IMR-90 (cell line): ENCODE results near the gene UQCC5. TPM values are rescaled to one million over a fixed set of nuclear protein-coding genes. Genes with fewer than 3 reads are reported as not detected.

Experiments used
- ATAC-seq: fragments of 200-7000 bp; cut with Tn5 transposase; 2 replicates; pipeline ENCODE4 v1.9.1; 2020; ENCODE audit warnings: low read depth, mild to moderate bottlenecking, moderate library complexity
- BruUV-seq: library from RNA; stranded (reverse); fragments of 400-500 nt; replicated peaks from 2 replicates; lab custom pipeline; 2021; lab: Mats Ljungman, UMichigan
- CTCF ChIA-PET: fragments of 300-600 bp; formaldehyde crosslinking; extraction: SDS; loops from one replicate; lab custom pipeline; 2021; ENCODE audit warnings: antibody characterized with exemption; lab: Yijun Ruan, JAX
- POLR2A ChIA-PET: fragments of 300-600 bp; sonication (Branson Sonifier 250); formaldehyde crosslinking; loops from one replicate; lab custom pipeline; 2022; ENCODE audit warnings: antibody characterized with exemption; ENCODE audit not compliant: unreplicated experiment; lab: Charles Lee
- DNase-seq: peaks from one replicate; pipeline ENCODE4 v3.0.0; 2013
- H2AFZ ChIP-seq: replicated peaks from 2 replicates; pipeline ENCODE3; 2013; ENCODE audit warnings: low read length, mild to moderate bottlenecking; ENCODE audit not compliant: poor library complexity
- H2AK5ac ChIP-seq: 2 replicates; pipeline ENCODE4 v1.6.1; 2013; ENCODE audit warnings: low read depth, low read length, inconsistent platforms
- H2AK9ac ChIP-seq: replicated peaks from 2 replicates; pipeline ENCODE3; 2013; ENCODE audit warnings: mild to moderate bottlenecking, low read depth, low read length, moderate library complexity; ENCODE audit not compliant: poor library complexity
- H2BK120ac ChIP-seq: 2 replicates; pipeline ENCODE4 v1.6.1; 2013; ENCODE audit warnings: low read depth, low read length, inconsistent platforms
- H2BK15ac ChIP-seq: 3 replicates; pipeline ENCODE4 v1.6.1; 2013; ENCODE audit warnings: low read depth, low read length, inconsistent platforms
- H2BK20ac ChIP-seq: 2 replicates; pipeline ENCODE4 v1.6.1; 2013; ENCODE audit warnings: low read depth, mild to moderate bottlenecking, inconsistent platforms, low read length, moderate library complexity
- H2BK5ac ChIP-seq: 2 replicates; pipeline ENCODE4 v1.6.1; 2013; ENCODE audit warnings: mild to moderate bottlenecking, low read depth, low read length, inconsistent platforms; ENCODE audit not compliant: poor library complexity, severe bottlenecking
- H3K14ac ChIP-seq: replicated peaks from 2 replicates; pipeline ENCODE4 v1.6.1; 2013; ENCODE audit warnings: low read depth, low read length, inconsistent platforms
- H3K18ac ChIP-seq: 2 replicates; pipeline ENCODE4 v1.6.1; 2013; ENCODE audit warnings: low read depth, low read length, control low read depth
- H3K23ac ChIP-seq: 2 replicates; pipeline ENCODE4 v1.6.1; 2013; ENCODE audit warnings: low read depth, low read length, inconsistent platforms
- H3K27ac ChIP-seq: 2 replicates; pipeline ENCODE4 v1.5.1; 2013; ENCODE audit warnings: mild to moderate bottlenecking, control low read depth, low read length; ENCODE audit not compliant: insufficient read depth
- H3K27me3 ChIP-seq: 2 replicates; pipeline ENCODE4 v1.6.1; 2013; ENCODE audit warnings: low read length; ENCODE audit not compliant: control insufficient read depth, insufficient read depth
- H3K36me3 ChIP-seq: 2 replicates; pipeline ENCODE4 v1.6.1; 2013; ENCODE audit warnings: low read length, mixed read lengths; ENCODE audit not compliant: control insufficient read depth, insufficient read depth
- H3K4ac ChIP-seq: 2 replicates; pipeline ENCODE4 v1.6.1; 2013; ENCODE audit warnings: low read depth, low read length, inconsistent platforms
- H3K4me1 ChIP-seq: 2 replicates; pipeline ENCODE4 v1.6.1; 2013; ENCODE audit warnings: low read length, mixed read lengths; ENCODE audit not compliant: control insufficient read depth, insufficient read depth
- H3K4me2 ChIP-seq: 2 replicates; pipeline ENCODE4 v1.6.1; 2013; ENCODE audit warnings: low read depth, mild to moderate bottlenecking, control low read depth, low read length, moderate library complexity
- H3K4me3 ChIP-seq: 2 replicates; pipeline ENCODE4 v1.5.1; 2013; ENCODE audit warnings: low read depth, mild to moderate bottlenecking, control low read depth, low read length, moderate library complexity; ENCODE audit not compliant: insufficient read depth
- H3K56ac ChIP-seq: 2 replicates; pipeline ENCODE4 v1.6.1; 2013; ENCODE audit warnings: low read length, inconsistent platforms; ENCODE audit not compliant: insufficient read depth; ENCODE audit errors: extremely low read depth
- H3K79me1 ChIP-seq, 2 experiments: 2 replicates each; pipeline ENCODE4 v1.6.1; 2013; ENCODE audit warnings: low read length in 2 of 2, inconsistent platforms in 1 of 2, low read depth in 1 of 2
- H3K9ac ChIP-seq: 2 replicates; pipeline ENCODE4 v1.6.1; 2013; ENCODE audit warnings: low read depth, low read length, control low read depth
- H3K9me1 ChIP-seq: 2 replicates; pipeline ENCODE4 v1.6.1; 2013; ENCODE audit warnings: low read length, inconsistent platforms; ENCODE audit not compliant: insufficient read depth
- H3K9me3 ChIP-seq: 2 replicates; pipeline ENCODE4 v1.6.1; 2013; ENCODE audit warnings: low read length; ENCODE audit not compliant: control insufficient read depth, insufficient read depth
- H4K20me1 ChIP-seq: 2 replicates; pipeline ENCODE4 v1.6.1; 2013; ENCODE audit warnings: low read length, inconsistent platforms; ENCODE audit not compliant: insufficient read depth
- H4K5ac ChIP-seq: 2 replicates; pipeline ENCODE4 v1.6.1; 2013; ENCODE audit warnings: mild to moderate bottlenecking, low read depth, low read length, control low read depth
- H4K8ac ChIP-seq, 2 experiments: 2 replicates each; pipeline ENCODE4 v1.6.1; 2013; ENCODE audit warnings: low read depth in 2 of 2, low read length in 2 of 2, control low read depth in 1 of 2, inconsistent platforms in 1 of 2
- H4K91ac ChIP-seq: 2 replicates; pipeline ENCODE4 v1.6.1; 2013; ENCODE audit warnings: low read depth, low read length, inconsistent platforms; ENCODE audit not compliant: insufficient read depth
- BHLHE40 ChIP-seq: fragments of 150-350 bp; IDR thresholded peaks from 2 replicates; pipeline ENCODE4 v1.6.1; 2016; ENCODE audit warnings: mild to moderate bottlenecking, low read depth, low read length
- CEBPB ChIP-seq: IDR thresholded peaks from 2 replicates; pipeline ENCODE4 v1.6.1; 2012; ENCODE audit warnings: low read depth, low read length, improper control_type of control experiment
- CHD1 ChIP-seq: IDR thresholded peaks from 2 replicates; pipeline ENCODE4 v1.6.1; 2012; ENCODE audit warnings: low read depth, low read length, improper control_type of control experiment
- ELK1 ChIP-seq: fragments of 150-350 bp; IDR thresholded peaks from 2 replicates; pipeline ENCODE4 v1.6.1; 2016; ENCODE audit warnings: low read depth, mild to moderate bottlenecking, low read length, moderate library complexity, borderline replicate concordance
- FOS ChIP-seq: fragments of 150-350 bp; IDR thresholded peaks from 2 replicates; pipeline ENCODE4 v1.6.1; 2016; ENCODE audit warnings: low read depth, low read length
- MAFK ChIP-seq: IDR thresholded peaks from 2 replicates; pipeline ENCODE4 v1.6.1; 2012; ENCODE audit warnings: low read depth, low read length, improper control_type of control experiment
- MAZ ChIP-seq: IDR thresholded peaks from 2 replicates; pipeline ENCODE4 v1.6.1; 2012; ENCODE audit warnings: low read depth, mild to moderate bottlenecking, low read length, improper control_type of control experiment, moderate library complexity, borderline replicate concordance
- MXI1 ChIP-seq: IDR thresholded peaks from 2 replicates; pipeline ENCODE4 v1.6.1; 2012; ENCODE audit warnings: low read depth, mild to moderate bottlenecking, low read length, moderate library complexity, borderline replicate concordance
- NFE2L2 ChIP-seq: fragments of 150-350 bp; IDR thresholded peaks from 2 replicates; pipeline ENCODE4 v1.6.1; 2016; ENCODE audit warnings: low read depth, mild to moderate bottlenecking, low read length
- POLR2A ChIP-seq: IDR thresholded peaks from 2 replicates; pipeline ENCODE4 v1.6.1; 2012; ENCODE audit warnings: mild to moderate bottlenecking, low read depth, low read length
- RCOR1 ChIP-seq: IDR thresholded peaks from 2 replicates; pipeline ENCODE4 v1.6.1; 2012; ENCODE audit warnings: mild to moderate bottlenecking, low read length, improper control_type of control experiment; ENCODE audit not compliant: insufficient replicate concordance
- RFX5 ChIP-seq: IDR thresholded peaks from 2 replicates; pipeline ENCODE4 v1.8.0; 2012; ENCODE audit warnings: low read depth, mild to moderate bottlenecking, low read length, moderate library complexity
- SMC3 ChIP-seq: fragments of 150-350 bp; IDR thresholded peaks from 2 replicates; pipeline ENCODE4 v1.6.1; 2016; ENCODE audit warnings: low read depth, mild to moderate bottlenecking, antibody characterized with exemption, low read length, moderate library complexity
- USF2 ChIP-seq: fragments of 150-350 bp; IDR thresholded peaks from 2 replicates; pipeline ENCODE4 v1.6.1; 2017; ENCODE audit warnings: mild to moderate bottlenecking, antibody characterized with exemption, low read length, low read depth
- WGBS, 2 experiments: methylation state at CpG; one replicate each; pipeline versions ENCODE4 v1.1.5 to v1.1.7; 2013; ENCODE audit warnings: missing lambda C conversion rate in 2 of 2; ENCODE audit not compliant: insufficient read length in 1 of 2; ENCODE audit errors: extremely low coverage in 2 of 2; 5-methylcytosine and 5-hydroxymethylcytosine counted together
- dilution Hi-C: fragments of 300-500 bp; cut with HindIII; formaldehyde crosslinking; loops from one replicate; pipeline ENCODE4 v1.14.3; 2018; ENCODE audit warnings: low sequenced_read_pairs; ENCODE audit not compliant: unreplicated experiment
- in situ Hi-C: fragments of 300-500 bp; cut with MboI; formaldehyde crosslinking; loops from 3 replicates; pipeline ENCODE4 v1.14.3; 2019; ENCODE audit warnings: low sequenced_read_pairs, inconsistent platforms, mixed read lengths
- intact Hi-C: fragments of 100-400 bp; cut with micrococcal nuclease; formaldehyde crosslinking; loops from 2 replicates; pipeline ENCODE4 v1.10.0; 2022
- polyA plus RNA-seq, 3 experiments: library from polyadenylated mRNA; depleted of rRNA; stranded (reverse); fragments of >200 nt; gene quantifications; 2 replicates each; pipeline ENCODE4 v1.2.3, GENCODE V29; 2012; ENCODE audit warnings: low replicate concordance in 1 of 3
- total RNA-seq: library from RNA; depleted of rRNA; stranded (reverse); fragments of >200 nt; gene quantifications from 2 replicates; pipeline ENCODE4 v1.2.3, GENCODE V29; 2012
- TF ChIP-seq, protein P1 (sequence below): conservative IDR thresholded peaks from 2 replicates; pipeline ENCODE4 v1.5.1; 2012; ENCODE audit warnings: mild to moderate bottlenecking, low read depth, low read length, improper control_type of control experiment

Gene UQCC5
- total and polyA plus RNA-seq, 2 of the 4 experiments (the other 2 are of a cell fraction): 1.1 to 16.9 TPM

- intact Hi-C loops: no loop called here
- Histone ChIP-seq H2BK120ac (no peak overlapping the region), H3K23ac (no peak overlapping the region; the same call in 1 of the 2 replicates), H3K14ac (no peak overlapping the region), H2AFZ (no peak overlapping the region), H3K79me1 (peaks cover 16 to 77% of the 10 kb centered on the region in 2 experiments), H2BK20ac (no peak overlapping the region), H2AK5ac (no peak overlapping the region), H2BK15ac (no peak overlapping the region), H4K5ac (no peak overlapping the region), H3K4me1 (peaks cover 21% of the 10 kb centered on the region), H3K27ac (no peak overlapping the region), H3K4me3 (no peak overlapping the region), H3K36me3 (peaks cover 50% of the 10 kb centered on the region), H4K20me1 (peaks cover 49% of the 10 kb centered on the region), H3K56ac (no peak overlapping the region), H4K8ac (no peak overlapping the region), H3K4me2 (no peak overlapping the region), H2BK5ac (no peak overlapping the region), H3K4ac (no peak overlapping the region), H3K18ac (no peak overlapping the region), H4K91ac (no peak overlapping the region), H3K27me3 (no peaks in the 10 kb centered on the region), H2AK9ac (no peak overlapping the region), H3K9me1 (peaks cover 23% of the 10 kb centered on the region; the same call in 1 of the 2 replicates), H3K9ac (no peak overlapping the region), H3K9me3 (no peaks in the 10 kb centered on the region)
- 86% methylated on average over 18 of the region's 25 CpGs; no CpG with 5 or more reads in 1 of the 2 experiments for WGBS, 2 experiments
- CTCF ChIA-PET: no interaction called here
- dilution Hi-C loops: no loop called here
- TF ChIP-seq NFE2L2 (no peak), MAZ (no peak), MAFK (no peak), SMC3 (no peak), CEBPB (no peak), USF2 (no peak), BHLHE40 (no peak), FOS (no peak), MXI1 (no peak), RCOR1 (no peak), RFX5 (no peak), POLR2A (no peak), CHD1 (no peak), ELK1 (no peak)
- TF ChIP-seq, protein P1, sequence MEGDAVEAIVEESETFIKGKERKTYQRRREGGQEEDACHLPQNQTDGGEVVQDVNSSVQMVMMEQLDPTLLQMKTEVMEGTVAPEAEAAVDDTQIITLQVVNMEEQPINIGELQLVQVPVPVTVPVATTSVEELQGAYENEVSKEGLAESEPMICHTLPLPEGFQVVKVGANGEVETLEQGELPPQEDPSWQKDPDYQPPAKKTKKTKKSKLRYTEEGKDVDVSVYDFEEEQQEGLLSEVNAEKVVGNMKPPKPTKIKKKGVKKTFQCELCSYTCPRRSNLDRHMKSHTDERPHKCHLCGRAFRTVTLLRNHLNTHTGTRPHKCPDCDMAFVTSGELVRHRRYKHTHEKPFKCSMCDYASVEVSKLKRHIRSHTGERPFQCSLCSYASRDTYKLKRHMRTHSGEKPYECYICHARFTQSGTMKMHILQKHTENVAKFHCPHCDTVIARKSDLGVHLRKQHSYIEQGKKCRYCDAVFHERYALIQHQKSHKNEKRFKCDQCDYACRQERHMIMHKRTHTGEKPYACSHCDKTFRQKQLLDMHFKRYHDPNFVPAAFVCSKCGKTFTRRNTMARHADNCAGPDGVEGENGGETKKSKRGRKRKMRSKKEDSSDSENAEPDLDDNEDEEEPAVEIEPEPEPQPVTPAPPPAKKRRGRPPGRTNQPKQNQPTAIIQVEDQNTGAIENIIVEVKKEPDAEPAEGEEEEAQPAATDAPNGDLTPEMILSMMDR: no peak
- in situ Hi-C loops: no loop called here
- no TSS peak for BruUV-seq
- POLR2A ChIA-PET: no interaction called here
- DNase-seq: no peak
- ATAC-seq: no peak
These were observed 7.6 kb upstream of the UQCC5 start for GRCh38 chr3:52528586-52529375.
